HFFc6 (cell line): ENCODE results near the gene RGS8. TPM values are rescaled to one million over a fixed set of nuclear protein-coding genes. Genes with fewer than 3 reads are reported as not detected.

Experiments
- DNase-seq: peaks from one replicate; pipeline ENCODE4 v3.0.0-alpha.2; 2018
- H3K27ac Mint-ChIP-seq: 2 replicates; pipeline ENCODE4 v1.8.0; 2020; ENCODE audit warnings: mild to moderate bottlenecking, mixed read lengths
- H3K27me3 Mint-ChIP-seq: 2 replicates; pipeline ENCODE4 v1.8.0; 2021; ENCODE audit warnings: mild to moderate bottlenecking, moderate library complexity, mixed read lengths; ENCODE audit not compliant: insufficient read depth
- H3K36me3 Mint-ChIP-seq: 2 replicates; pipeline ENCODE4 v1.8.0; 2021; ENCODE audit warnings: low read depth, mixed read lengths
- H3K4me1 Mint-ChIP-seq: 2 replicates; pipeline ENCODE4 v1.8.0; 2020; ENCODE audit warnings: low read depth, mixed read lengths
- H3K4me3 Mint-ChIP-seq: 2 replicates; pipeline ENCODE4 v1.8.0; 2020; ENCODE audit warnings: mild to moderate bottlenecking, moderate library complexity, mixed read lengths
- H3K9me3 Mint-ChIP-seq: 2 replicates; pipeline ENCODE4 v1.8.0; 2020; ENCODE audit warnings: mild to moderate bottlenecking, mixed read lengths
- CTCF ChIP-seq: fragments of 200-600 bp; sonication (generic); IDR thresholded peaks from 2 replicates; pipeline ENCODE4 v1.5.0; 2021; ENCODE audit warnings: antibody characterized with exemption, mild to moderate bottlenecking
- total RNA-seq, 6 experiments: library from RNA; stranded (reverse); fragmentation: NEBNext Ultra II Directional; extraction: Animal tissue kit (Norgen Biotek cat#: 25700); gene quantifications; 2 replicates in 1 of 6; 3 replicates in 5 of 6; pipeline ENCODE4 v1.2.3, GENCODE V29; 2021

RGS8 gene
- total RNA-seq, 6 experiments from 2014 or later, result not detected

- no peaks in the 10 kb centered on the region for H3K4me1 Mint-ChIP-seq
- H3K36me3 Mint-ChIP-seq, result no peaks in the 10 kb centered on the region
- H3K27me3 Mint-ChIP-seq, result peaks cover 26% of the 10 kb centered on the region
- TF ChIP-seq CTCF, result no peak
- no peaks in the 10 kb centered on the region for H3K9me3 Mint-ChIP-seq
- no peak overlapping the region for H3K4me3 Mint-ChIP-seq
- no peak overlapping the region for H3K27ac Mint-ChIP-seq
- no peak for DNase-seq
Observed at GRCh38 chr1:182671750-182672486, 12.5 kb downstream of the RGS8 start.

DNA sequence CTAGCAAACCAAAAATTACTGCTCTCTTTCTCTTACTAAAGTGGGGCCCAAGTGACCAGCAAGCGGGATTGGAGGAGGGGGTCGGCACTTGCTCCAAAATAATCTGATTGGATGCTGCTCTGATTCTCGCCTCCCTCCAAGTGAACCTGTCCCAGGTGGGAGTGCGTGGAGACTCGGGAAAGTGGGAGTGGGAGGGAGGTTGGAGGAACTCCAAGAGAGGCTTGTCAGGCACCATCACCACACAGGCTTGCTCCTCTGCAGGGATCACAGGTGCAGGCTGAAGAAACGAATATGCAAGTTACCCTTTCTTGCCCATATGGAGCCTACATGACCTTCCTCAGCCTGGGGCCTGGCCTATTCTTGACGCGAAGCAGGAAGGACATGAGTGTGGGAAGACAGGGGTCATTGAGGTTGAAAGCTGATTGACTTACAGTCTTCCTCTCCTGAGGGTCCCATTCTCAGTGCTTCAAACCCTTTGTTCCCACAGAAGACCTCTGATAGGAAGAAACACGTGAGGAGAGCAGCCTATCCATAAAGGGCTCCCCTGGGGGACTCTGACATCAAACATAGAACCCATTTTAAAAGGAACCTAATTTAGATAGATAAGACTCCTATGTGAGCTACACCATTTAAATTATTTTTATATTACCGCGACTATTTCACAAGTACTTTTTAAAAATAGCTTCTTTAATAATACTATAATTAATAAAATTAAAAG, 14.2 kb downstream of the RGS8 start:
- DNase-seq, result no peak
- Mint-ChIP-seq H3K4me3 (no peak overlapping the region), H3K4me1 (no peaks in the 10 kb centered on the region), H3K27ac (no peak overlapping the region), H3K9me3 (no peaks in the 10 kb centered on the region), H3K27me3 (peaks cover 23% of the 10 kb centered on the region), H3K36me3 (no peaks in the 10 kb centered on the region)
- no peak for TF ChIP-seq CTCF

DNA sequence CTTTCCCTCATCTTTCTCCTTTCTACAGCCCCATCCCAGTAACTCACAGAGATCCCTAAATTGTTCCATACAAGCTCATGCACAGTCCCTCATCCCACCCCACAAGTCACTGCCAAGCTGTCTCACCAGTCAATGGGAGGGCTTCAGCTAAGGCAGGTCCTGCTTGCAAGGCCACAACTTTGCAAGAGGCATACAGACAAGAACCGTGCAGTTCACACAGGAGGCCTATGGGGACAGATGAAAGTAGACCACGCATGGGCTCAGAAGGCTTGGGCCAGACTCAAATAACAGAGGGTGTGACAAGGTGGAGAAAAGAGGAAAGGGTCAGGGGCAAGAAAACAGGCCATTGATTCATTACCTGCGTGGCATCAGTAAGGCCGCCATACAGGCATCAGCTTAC, 15.1 kb downstream of the RGS8 start:
- H3K27me3 Mint-ChIP-seq, result peaks cover 20% of the 10 kb centered on the region
- no peak for TF ChIP-seq CTCF
- no peaks in the 10 kb centered on the region for H3K9me3 Mint-ChIP-seq
- no peak for DNase-seq
- H3K4me1 Mint-ChIP-seq, result no peaks in the 10 kb centered on the region
- H3K27ac Mint-ChIP-seq, result no peak overlapping the region
- no peaks in the 10 kb centered on the region for H3K36me3 Mint-ChIP-seq
- no peak overlapping the region for H3K4me3 Mint-ChIP-seq

GRCh38 chr1:182668521-182669054, 15.8 kb downstream of the RGS8 start:
- TF ChIP-seq CTCF, result no peak
- Mint-ChIP-seq H3K27ac (no peak overlapping the region), H3K36me3 (no peaks in the 10 kb centered on the region), H3K4me1 (no peaks in the 10 kb centered on the region), H3K9me3 (no peaks in the 10 kb centered on the region), H3K27me3 (peaks cover 20% of the 10 kb centered on the region), H3K4me3 (no peak overlapping the region)
- DNase-seq, result no peak

GRCh38 chr1:182667848-182668505, 16.4 kb downstream of the RGS8 start:
- no peak overlapping the region for H3K27ac Mint-ChIP-seq
- peaks cover 20% of the 10 kb centered on the region for H3K27me3 Mint-ChIP-seq
- H3K36me3 Mint-ChIP-seq, result no peaks in the 10 kb centered on the region
- DNase-seq, result no peak
- no peaks in the 10 kb centered on the region for H3K9me3 Mint-ChIP-seq
- no peak overlapping the region for H3K4me3 Mint-ChIP-seq
- no peak for TF ChIP-seq CTCF
- H3K4me1 Mint-ChIP-seq, result no peaks in the 10 kb centered on the region
